GM21786 (cell line): Measurements from ENCODE around the gene CEP162.
"Not testable (repeated sequence)": the region's sequence is repeated elsewhere in the genome, so short reads cannot be mapped to it uniquely, and the experiment has no call there.

ENCODE experiments used
- ATAC-seq: cut with Tn5 transposase; IDR thresholded peaks from one replicate; pipeline ENCODE4 v1.9.1; 2021; ENCODE audit not compliant: unreplicated experiment

The CEP162 gene

DNA sequence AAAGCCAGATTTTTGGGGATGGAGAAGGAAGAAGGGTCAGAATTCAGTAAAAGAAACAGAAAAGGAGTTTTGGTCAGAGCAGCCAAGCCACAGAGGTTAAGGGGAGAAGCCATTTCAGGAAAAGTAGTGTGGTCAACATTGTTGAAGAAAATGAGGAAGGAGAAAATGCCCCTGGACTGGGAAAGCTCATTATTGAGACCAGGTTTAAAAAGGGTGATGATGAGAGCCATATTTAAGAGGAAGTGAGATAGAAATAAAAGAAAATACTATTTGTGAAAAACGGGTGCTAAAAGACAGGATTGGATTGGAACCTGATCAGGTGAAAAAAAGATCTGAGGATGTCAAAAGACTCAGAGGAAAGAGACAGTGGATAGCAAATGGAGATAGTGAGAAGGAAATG is 75.8 kb downstream of the CEP162 start:
- ATAC-seq: no peak

DNA sequence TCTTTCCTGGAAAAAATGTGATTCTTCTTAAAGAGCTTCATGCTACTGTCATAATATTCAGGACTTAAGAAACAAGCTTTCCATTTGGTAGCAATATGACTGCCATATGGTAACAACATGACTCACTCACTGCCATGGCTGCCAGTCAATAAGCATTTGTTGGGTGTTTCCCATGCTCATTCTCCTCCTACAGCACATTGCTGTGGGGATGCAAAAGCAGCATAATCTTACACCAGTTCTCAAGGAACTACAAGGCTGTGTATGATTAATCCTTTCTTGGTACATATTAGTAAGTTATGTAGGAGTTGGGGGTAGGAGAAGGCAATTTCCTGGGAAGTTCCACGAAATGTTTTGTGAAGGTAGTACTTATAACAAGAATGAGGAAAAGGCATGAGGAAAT is 76.7 kb downstream of the CEP162 start:
- ATAC-seq: no peak

DNA sequence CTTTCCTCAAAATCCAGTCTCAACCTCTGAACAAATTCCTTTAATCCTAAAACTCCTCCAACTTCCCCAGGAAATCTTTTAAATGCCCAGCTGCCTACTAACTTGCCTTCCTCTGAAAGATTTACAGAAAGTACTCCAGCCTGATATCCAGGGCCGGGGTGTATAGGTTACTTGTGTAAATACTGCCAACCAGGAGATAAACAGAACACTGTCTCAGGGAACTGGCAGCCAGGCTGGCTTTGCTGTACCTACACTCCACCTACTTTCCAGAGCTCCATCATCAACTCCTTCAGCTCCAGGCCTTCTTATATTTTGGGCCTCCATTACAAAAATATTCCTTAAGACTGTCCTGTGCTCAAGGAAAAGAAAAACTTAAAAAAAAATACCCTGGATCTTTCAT is 85.9 kb downstream of the CEP162 start:
- ATAC-seq: no peak

DNA sequence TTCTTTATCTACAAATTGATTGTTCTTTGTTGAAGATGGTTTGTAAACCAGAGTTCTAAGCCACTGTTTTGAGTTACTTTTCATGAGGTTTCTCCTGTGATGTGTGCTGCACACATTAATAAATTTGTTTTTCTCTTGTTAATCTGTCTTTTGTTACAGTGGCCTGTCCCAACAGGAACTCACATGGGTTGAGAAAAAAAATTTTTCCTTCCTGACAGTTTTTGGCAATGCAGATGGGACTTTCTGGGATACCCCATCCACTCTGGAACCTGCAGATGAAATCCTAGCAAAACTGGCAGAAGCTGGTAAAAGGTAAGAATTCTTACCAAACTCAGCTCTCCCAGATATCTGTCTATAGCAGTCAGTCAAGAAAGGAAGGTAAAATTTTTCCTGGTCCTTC is 88.1 kb downstream of the CEP162 start:
- ATAC-seq: no peak

DNA sequence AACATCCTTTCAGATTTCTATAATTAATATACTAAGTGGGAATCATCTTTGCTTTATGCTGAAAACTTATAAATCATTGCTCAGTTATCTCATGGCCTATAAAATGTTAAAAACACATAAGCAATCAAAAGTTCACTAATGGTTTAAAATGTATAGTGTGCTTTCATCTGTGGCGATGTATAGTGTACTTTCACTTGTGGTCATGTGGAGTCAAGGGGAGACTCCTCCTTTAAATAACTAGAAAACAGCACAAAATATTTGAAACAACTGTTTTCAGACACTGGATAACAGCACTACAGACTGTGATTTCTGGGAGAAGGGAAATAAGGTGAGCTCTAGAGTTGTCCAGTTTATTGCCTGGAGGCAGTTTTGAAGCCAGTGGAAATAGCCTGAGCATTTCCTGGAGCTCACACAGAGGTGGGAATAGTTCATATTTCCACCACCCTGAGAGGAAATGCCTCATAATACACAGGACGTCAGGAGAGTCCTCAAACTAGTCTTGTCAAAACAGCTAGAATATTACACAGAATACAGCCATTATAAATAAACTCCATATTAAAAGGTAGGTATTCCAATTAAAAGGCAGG is 89.4 kb downstream of the CEP162 start:
- ATAC-seq: no peak

GRCh38 chr6:84137051-84137375 is 90.4 kb downstream of the CEP162 start:
- ATAC-seq: no peak

GRCh38 chr6:84136364-84137050 is 90.9 kb downstream of the CEP162 start:
- ATAC-seq: no peak

DNA sequence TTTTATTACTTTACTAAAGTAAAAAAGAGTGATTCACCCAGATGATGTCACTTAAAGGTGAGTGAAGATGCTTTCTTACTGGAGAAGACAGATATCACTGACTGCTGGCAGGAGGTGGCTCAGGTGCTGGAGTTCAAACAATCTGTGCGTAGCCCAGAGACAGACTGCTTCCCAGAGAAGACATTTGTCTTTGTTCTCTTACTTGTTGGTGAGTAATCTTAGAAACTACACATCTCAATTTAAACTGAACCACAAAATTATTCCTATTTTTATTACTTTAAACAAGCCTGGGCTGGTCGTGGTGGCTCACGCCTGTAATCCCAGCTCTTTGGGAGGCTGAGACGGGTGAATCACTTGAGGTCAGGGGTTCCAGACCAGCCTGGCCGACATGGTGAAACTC is 92.2 kb downstream of the CEP162 start:
- no peak for ATAC-seq

DNA sequence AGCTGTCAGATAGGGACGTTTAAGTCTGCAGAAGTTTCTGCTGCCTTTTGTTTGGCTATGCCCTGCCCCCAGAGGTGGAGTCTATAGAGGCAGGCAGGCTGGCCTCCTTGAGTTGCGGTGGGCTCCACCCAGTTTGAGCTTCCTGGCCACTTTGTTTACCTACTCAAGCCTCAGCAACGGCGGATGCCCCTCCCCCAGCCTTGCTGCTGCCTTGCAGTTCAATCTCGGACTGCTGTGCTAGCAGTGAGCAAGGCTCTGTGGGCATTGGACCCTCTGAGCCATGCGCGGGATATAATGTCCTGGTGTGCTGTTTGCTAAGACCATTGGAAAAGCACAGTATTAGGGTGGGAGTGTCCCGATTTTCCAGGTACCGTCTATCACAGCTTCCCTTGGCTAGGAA is 94.1 kb downstream of the CEP162 start:
- not testable (repeated sequence) for ATAC-seq

DNA sequence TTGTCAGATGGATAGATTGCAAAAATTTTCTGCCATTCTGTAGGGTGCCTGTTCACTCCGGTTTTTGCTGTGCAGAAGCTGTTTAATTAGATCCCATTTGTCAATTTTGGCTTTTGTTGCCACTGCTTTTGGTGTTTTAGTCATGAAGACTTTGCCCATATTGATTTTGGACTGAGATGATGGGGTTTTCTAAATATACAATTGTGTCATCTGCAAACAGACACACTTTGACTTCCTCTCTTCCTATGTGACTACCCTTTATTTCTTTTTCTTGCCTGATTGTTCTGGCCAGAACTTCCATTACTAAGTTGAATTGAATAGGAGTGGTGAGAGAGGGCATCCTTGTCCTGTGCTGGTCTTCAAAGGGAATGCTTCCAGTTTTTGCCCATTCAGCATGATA is 97.9 kb downstream of the CEP162 start:
- not testable (repeated sequence) for ATAC-seq

DNA sequence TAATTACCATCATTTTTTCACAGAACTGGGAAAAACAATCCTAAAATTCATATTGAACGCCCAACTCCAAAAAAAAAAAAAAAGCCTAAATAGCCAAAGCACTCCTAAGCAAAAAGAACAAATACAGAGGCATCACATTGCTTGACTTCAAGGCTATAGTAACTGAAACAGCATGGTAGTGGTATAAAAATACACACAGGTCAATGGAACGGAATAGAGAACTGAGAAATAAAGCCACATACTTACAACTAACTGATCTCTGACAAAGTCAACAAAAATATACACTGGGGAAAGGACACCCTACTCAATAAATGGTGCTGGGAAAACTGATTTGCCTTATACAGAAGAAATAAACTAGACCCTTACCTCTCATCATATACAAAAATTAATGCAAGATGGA is 104.3 kb downstream of the CEP162 start:
- no peak for ATAC-seq

- ATAC-seq: no peak
Measured at GRCh38 chr6:84119277-84119676, 108.2 kb downstream of the CEP162 start.

DNA sequence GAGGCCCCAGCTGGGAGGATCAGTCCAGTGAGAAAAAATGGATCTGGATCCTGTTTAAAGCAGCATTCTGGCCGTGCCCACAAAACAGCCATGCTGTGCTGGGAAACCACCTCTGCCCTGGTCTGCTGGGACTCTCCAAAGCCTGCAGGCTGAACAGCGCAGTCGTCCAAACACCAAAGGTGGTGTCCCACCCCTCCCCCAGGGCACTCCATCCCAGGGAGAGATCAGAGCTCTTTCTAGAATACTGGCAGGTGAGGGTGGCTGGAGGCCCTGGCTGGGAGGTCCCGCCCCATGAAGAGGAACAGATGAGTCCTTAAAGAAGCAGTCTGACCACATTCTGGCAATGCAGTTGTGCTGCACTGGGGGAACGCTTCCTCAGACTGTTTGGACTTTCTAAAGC is 109.3 kb downstream of the CEP162 start:
- no peak for ATAC-seq

- not testable (repeated sequence) for ATAC-seq
Measured at GRCh38 chr6:84114933-84115594, 112.4 kb downstream of the CEP162 start.

DNA sequence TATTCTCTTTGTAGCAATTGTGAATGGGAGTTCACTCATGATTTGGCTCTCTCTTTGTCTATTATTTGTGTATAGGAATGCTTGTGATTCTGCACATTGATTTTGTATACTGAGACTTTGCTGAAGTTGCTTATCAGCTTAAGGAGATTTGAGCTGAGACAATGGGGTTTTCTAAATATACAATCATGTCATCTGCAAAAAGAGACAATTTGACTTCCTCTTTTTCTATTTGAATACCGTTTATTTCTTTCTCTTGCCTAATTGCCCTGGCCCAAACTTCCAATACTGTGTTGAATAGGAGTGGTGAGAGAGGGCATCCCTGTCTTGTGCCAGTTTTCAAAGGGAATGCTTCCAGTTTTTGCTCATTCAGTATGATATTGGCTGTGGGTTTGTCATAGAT is 116.1 kb downstream of the CEP162 start:
- ATAC-seq: not testable (repeated sequence)

- no peak for ATAC-seq
Measured at GRCh38 chr6:84107495-84107894, 119.9 kb downstream of the CEP162 start.

DNA sequence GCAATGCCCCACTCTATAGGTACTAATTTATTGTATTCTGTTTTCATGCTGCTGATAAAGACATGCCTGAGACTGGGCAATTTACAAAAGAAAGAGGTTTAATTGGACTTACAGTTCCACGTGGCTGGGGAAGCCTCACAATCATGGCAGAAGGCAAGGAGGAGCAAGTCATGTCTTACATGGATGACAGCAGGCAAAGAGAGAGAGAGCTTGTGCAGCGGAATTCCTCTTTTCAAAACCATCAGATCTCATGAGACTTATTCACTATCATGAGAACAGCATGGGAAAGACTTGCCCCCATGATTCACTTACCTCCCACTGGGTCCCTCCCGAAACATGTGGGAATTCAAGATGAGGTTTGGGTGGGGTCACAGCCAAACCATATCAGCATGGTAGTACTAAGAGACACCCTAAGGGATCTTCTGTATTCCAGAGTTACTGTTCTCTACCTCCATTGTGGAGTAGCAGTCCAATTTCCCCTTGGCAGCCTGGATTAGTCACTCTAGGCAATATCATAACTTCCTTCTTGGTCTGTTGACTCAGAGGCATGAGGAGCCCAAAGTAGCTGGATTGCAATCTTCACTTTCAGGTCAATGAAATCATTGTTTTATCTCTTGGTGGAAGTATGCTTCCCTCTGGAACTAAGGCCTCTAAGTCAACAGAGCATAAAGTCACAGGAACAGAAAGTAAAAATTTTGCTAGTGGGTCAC is 122.1 kb downstream of the CEP162 start:
- ATAC-seq: not testable (repeated sequence)

- ATAC-seq: no peak
Measured at GRCh38 chr6:84103029-84103428, 124.4 kb downstream of the CEP162 start.

DNA sequence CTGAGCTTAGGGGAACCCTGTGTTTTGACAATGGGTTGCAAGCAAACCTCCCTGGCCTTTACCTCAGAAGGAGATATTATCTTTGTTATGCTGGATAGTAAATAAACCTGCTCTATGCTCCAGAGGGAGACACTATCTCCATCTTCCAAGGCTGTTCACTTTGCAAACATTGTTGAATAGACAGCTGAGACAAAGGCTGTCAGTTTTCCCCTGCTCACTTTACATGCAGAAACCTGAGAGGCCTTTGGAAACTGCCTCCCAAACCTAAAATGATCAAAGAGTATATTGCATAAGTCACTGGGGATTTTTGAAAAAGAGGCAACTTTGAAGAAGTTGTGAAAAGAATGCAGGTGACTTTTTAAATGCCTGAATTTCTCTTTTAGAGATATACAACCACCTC is 132.3 kb downstream of the CEP162 start:
- ATAC-seq: no peak

GRCh38 chr6:84093441-84094435 is 133.7 kb downstream of the CEP162 start:
- ATAC-seq: peak; percentile 51

- ATAC-seq: no peak
Measured at GRCh38 chr6:84089552-84089951, 137.9 kb downstream of the CEP162 start.
